H1 (cell line): Measurements from ENCODE around the gene GNAL. TPM values are rescaled to one million over a fixed set of nuclear protein-coding genes. Genes with fewer than 3 reads are reported as not detected.

Experiments
- CTCF ChIA-PET: fragments of 300-600 bp; sonication (Branson Sonifier 250); formaldehyde crosslinking; loops from one replicate; lab custom pipeline; 2021; ENCODE audit not compliant: partially characterized antibody; lab: Charles Lee
- POLR2A ChIA-PET: fragments of 300-600 bp; sonication (Branson Sonifier 250); formaldehyde crosslinking; loops from one replicate; lab custom pipeline; 2021; ENCODE audit warnings: inconsistent platforms; ENCODE audit not compliant: partially characterized antibody; lab: Charles Lee
- DNase-seq, 2 experiments: peaks; one replicate each; pipeline versions ENCODE4 v3.0.0 to v3.0.0-alpha.2; 2010 to 2022; ENCODE audit warnings: low spot score in 2 of 2, low read depth in 1 of 2, mixed read lengths in 1 of 2
- FAIRE-seq: peaks from 2 replicates; lab custom pipeline; 2011; peaks lifted over from hg19 to GRCh38; lab: Jason Lieb, UNC
- H2AFZ ChIP-seq: 2 replicates; pipeline ENCODE4 v1.8.1; 2012; ENCODE audit warnings: low read length, inconsistent platforms
- H2AK5ac ChIP-seq: 2 replicates; pipeline ENCODE4 v1.6.1; 2013; ENCODE audit warnings: low read depth, low read length
- H2BK120ac ChIP-seq: replicated peaks from 2 replicates; pipeline ENCODE3; 2013; ENCODE audit warnings: low read depth, low read length, inconsistent platforms
- H2BK12ac ChIP-seq: 2 replicates; pipeline ENCODE4 v1.6.1; 2013; ENCODE audit warnings: low read depth, low read length
- H2BK15ac ChIP-seq: 2 replicates; pipeline ENCODE4 v1.6.1; 2013; ENCODE audit warnings: low read length
- H2BK20ac ChIP-seq: 2 replicates; pipeline ENCODE4 v1.6.1; 2013; ENCODE audit warnings: low read length
- H2BK5ac ChIP-seq: 2 replicates; pipeline ENCODE4 v1.6.1; 2013; ENCODE audit warnings: low read depth, low read length
- H3K14ac ChIP-seq: 2 replicates; pipeline ENCODE4 v1.6.1; 2013; ENCODE audit warnings: inconsistent platforms; ENCODE audit not compliant: insufficient read length
- H3K18ac ChIP-seq: 2 replicates; pipeline ENCODE4 v1.6.1; 2013; ENCODE audit warnings: low read length; ENCODE audit errors: extremely low read depth
- H3K23ac ChIP-seq: 2 replicates; pipeline ENCODE4 v1.6.1; 2013; ENCODE audit warnings: inconsistent platforms; ENCODE audit not compliant: insufficient read length
- H3K23me2 ChIP-seq: 2 replicates; pipeline ENCODE4 v1.6.1; 2013; ENCODE audit warnings: low read depth, low read length
- H3K27ac ChIP-seq: 2 replicates; pipeline ENCODE4 v1.6.1; 2011; ENCODE audit warnings: low read depth, low read length, inconsistent platforms
- H3K27me3 ChIP-seq, 4 experiments: replicated peaks in 1 of 4; 1 replicate in 1 of 4; 2 replicates in 3 of 4; pipeline versions ENCODE4 v1.6.1 to v1.8.1; 2011 to 2013; ENCODE audit warnings: low read length in 3 of 4, mild to moderate bottlenecking in 3 of 4, inconsistent platforms in 2 of 4, mixed read lengths in 2 of 4, moderate library complexity in 1 of 4; ENCODE audit not compliant: control insufficient read depth in 3 of 4, insufficient read depth in 3 of 4; ENCODE audit errors: extremely low read depth in 1 of 4
- H3K36me3 ChIP-seq, 4 experiments: 2 replicates each; pipeline versions ENCODE4 v1.6.1 to v1.8.1; 2011 to 2013; ENCODE audit warnings: mild to moderate bottlenecking in 4 of 4, low read length in 3 of 4, moderate library complexity in 2 of 4, control low read depth in 1 of 4, inconsistent platforms in 1 of 4; ENCODE audit not compliant: insufficient read depth in 4 of 4, control insufficient read depth in 2 of 4
- H3K4ac ChIP-seq: replicated peaks from 2 replicates; pipeline ENCODE3; 2013; ENCODE audit warnings: low read length, low read depth, mixed read lengths, inconsistent platforms; ENCODE audit not compliant: insufficient read length
- H3K4me1 ChIP-seq, 4 experiments: replicated peaks in 1 of 4; 1 replicate in 1 of 4; 2 replicates in 3 of 4; pipeline versions ENCODE4 v1.6.1 to v1.8.1; 2011 to 2013; ENCODE audit warnings: low read length in 3 of 4, inconsistent platforms in 2 of 4, mixed read lengths in 1 of 4; ENCODE audit not compliant: insufficient read depth in 4 of 4, control insufficient read depth in 3 of 4
- H3K4me2 ChIP-seq, 2 experiments: 2 replicates each; pipeline versions ENCODE4 v1.6.1 to v1.8.1; 2011 to 2013; ENCODE audit warnings: low read depth in 2 of 2, low read length in 2 of 2, control low read depth in 1 of 2, inconsistent platforms in 1 of 2, mild to moderate bottlenecking in 1 of 2; ENCODE audit not compliant: insufficient read depth in 1 of 2
- H3K4me3 ChIP-seq, 4 experiments: fragments of 200-600, 300-600 bp in 1 of 4; sonication (generic), shearing (Covaris generic), sonication (Bioruptor Twin) in 1 of 4; 2 replicates each; pipeline versions ENCODE4 v1.5.1 to v1.8.1; 2011 to 2016; ENCODE audit warnings: low read length in 4 of 4, low read depth in 3 of 4, control low read depth in 2 of 4, inconsistent platforms in 2 of 4, mild to moderate bottlenecking in 2 of 4, mixed read lengths in 1 of 4, moderate library complexity in 1 of 4; ENCODE audit not compliant: insufficient read depth in 2 of 4; ENCODE audit errors: extremely low read depth in 1 of 4
- H3K56ac ChIP-seq: replicated peaks from 2 replicates; pipeline ENCODE3; 2013; ENCODE audit warnings: low read depth, mild to moderate bottlenecking, mixed read lengths, low read length, inconsistent platforms; ENCODE audit not compliant: insufficient read length
- H3K79me1 ChIP-seq: 2 replicates; pipeline ENCODE4 v1.6.1; 2013; ENCODE audit warnings: low read depth, low read length, control low read depth
- H3K79me2 ChIP-seq, 2 experiments: 2 replicates each; pipeline versions ENCODE4 v1.6.1 to v1.8.1; 2012 to 2013; ENCODE audit warnings: low read length in 2 of 2, mild to moderate bottlenecking in 2 of 2, inconsistent platforms in 1 of 2; ENCODE audit not compliant: insufficient read depth in 2 of 2, control insufficient read depth in 1 of 2
- H3K9ac ChIP-seq, 4 experiments: replicated peaks in 1 of 4; 1 replicate in 1 of 4; 2 replicates in 3 of 4; pipeline versions ENCODE4 v1.6.1 to v1.8.1; 2011 to 2013; ENCODE audit warnings: low read depth in 3 of 4, low read length in 3 of 4, control low read depth in 2 of 4, mild to moderate bottlenecking in 2 of 4, moderate library complexity in 2 of 4, inconsistent platforms in 1 of 4; ENCODE audit errors: extremely low read depth in 1 of 4
- H3K9me3 ChIP-seq, 2 experiments: 2 replicates each; pipeline versions ENCODE4 v1.6.1 to v1.8.1; 2012 to 2013; ENCODE audit warnings: mild to moderate bottlenecking in 2 of 2, moderate library complexity in 2 of 2, control low read depth in 1 of 2, inconsistent platforms in 1 of 2, low read depth in 1 of 2, low read length in 1 of 2, mixed read lengths in 1 of 2; ENCODE audit not compliant: insufficient read depth in 2 of 2
- H4K20me1 ChIP-seq, 2 experiments: replicated peaks in 1 of 2; 2 replicates each; pipeline versions ENCODE3 to v1.8.1; 2011 to 2013; ENCODE audit warnings: inconsistent platforms in 2 of 2, low read length in 2 of 2, mild to moderate bottlenecking in 1 of 2; ENCODE audit not compliant: insufficient read depth in 2 of 2, control insufficient read depth in 1 of 2
- H4K5ac ChIP-seq: 2 replicates; pipeline ENCODE4 v1.6.1; 2013; ENCODE audit warnings: low read length, low read depth, mixed read lengths, inconsistent platforms; ENCODE audit not compliant: insufficient read length
- H4K8ac ChIP-seq: 2 replicates; pipeline ENCODE4 v1.8.0; 2013; ENCODE audit warnings: mild to moderate bottlenecking, moderate library complexity, low read length, inconsistent platforms; ENCODE audit not compliant: insufficient read depth; ENCODE audit errors: extremely low read depth
- H4K91ac ChIP-seq: replicated peaks from 2 replicates; pipeline ENCODE3; 2013; ENCODE audit warnings: low read length, mixed read lengths, inconsistent platforms; ENCODE audit not compliant: insufficient read length
- WGBS, 2 experiments: shearing (Covaris generic) in 1 of 2; methylation state at CpG; one replicate each; pipeline versions ENCODE4 v1.1.6 to v1.1.7; 2013 to 2015; ENCODE audit warnings: low lambda C conversion rate in 2 of 2, mixed read lengths in 2 of 2, inconsistent platforms in 1 of 2, low coverage in 1 of 2, missing lambda C conversion rate in 1 of 2; ENCODE audit not compliant: insufficient replicate concordance in 2 of 2, insufficient coverage in 1 of 2, insufficient read length in 1 of 2; ENCODE audit errors: extremely low coverage in 1 of 2, missing lambda C conversion rate in 1 of 2; 5-methylcytosine and 5-hydroxymethylcytosine counted together
- polyA plus RNA-seq, 7 experiments: library from polyadenylated mRNA; depleted of rRNA in 3 of 7; stranded (reverse) in 5 of 7; unstranded in 2 of 7; fragments of >200 nt in 5 of 7; fragments of 200-250 nt in 2 of 7; gene quantifications; 1 replicate in 5 of 7; 2 replicates in 1 of 7; 4 replicates in 1 of 7; pipeline versions ENCODE4 v1.2.1 to v1.2.3, GENCODE V29; 2011 to 2013; ENCODE audit warnings: missing spikeins in 2 of 7, mixed read lengths in 2 of 7
- total RNA-seq: library from RNA; stranded (reverse); fragmentation: NEBNext Ultra II Directional; extraction: Animal tissue kit (Norgen Biotek cat#: 25700); gene quantifications from 2 replicates; pipeline ENCODE4 v1.2.1, GENCODE V29; 2021

Gene GNAL
- total and polyA plus RNA-seq, 2 of the 8 experiments (the other 6 are each of a cell fraction or from before 2014, with no cell fraction given) = 13.2 to 18.3 TPM

DNA sequence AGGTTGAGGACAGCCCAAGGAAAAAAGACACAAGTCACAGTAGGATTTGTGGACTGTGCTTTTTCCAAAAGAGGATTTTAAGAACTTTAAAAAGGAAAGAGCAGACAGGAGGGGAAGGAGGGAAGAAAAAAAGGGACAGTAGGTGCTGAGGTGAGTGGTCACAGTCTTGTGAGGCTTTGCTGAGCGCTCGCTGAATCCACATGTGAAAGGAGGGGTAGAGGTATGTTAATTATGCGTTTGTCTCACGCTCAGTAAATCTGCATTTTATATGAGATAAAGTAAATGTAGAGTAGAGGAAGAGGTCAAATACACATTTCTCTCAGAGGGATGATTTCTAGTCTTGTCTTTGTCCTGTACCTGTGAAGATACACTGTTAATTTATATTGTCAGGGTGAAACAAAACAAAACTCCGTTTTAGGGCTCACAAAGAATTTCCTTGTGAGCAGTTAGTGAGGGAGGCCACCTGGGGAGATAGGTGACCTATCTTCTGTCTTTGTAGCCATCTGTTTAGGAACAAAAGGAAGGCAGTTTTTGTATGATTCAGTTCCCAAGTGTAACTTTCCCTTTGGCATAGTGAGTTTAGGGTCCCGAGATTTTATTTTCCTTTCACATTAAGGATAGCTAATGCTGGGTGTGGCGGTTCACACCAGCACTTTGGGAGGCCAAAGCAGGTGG, 25.3 kb downstream of the GNAL start:
- H3K9ac ChIP-seq = no peak overlapping the region
- H3K4me3 ChIP-seq = peak overlapping the region in 1 of 4 experiments; percentile 29; a peak in 2 of 8 replicates
- H4K5ac ChIP-seq = no peak overlapping the region
- H3K4me2 ChIP-seq = peak overlapping the region; percentile 44 to 52; a peak in 3 of 4 replicates
- no peak overlapping the region for H2BK5ac ChIP-seq
- H3K23me2 ChIP-seq = no peaks in the 10 kb centered on the region
- WGBS, 2 experiments = 26% methylated on average over 7 of the region's 7 CpGs; no CpG with 5 or more reads in 1 of the 2 experiments
- H3K56ac ChIP-seq = no peak overlapping the region
- H3K18ac ChIP-seq = no peak overlapping the region
- H4K91ac ChIP-seq = no peak overlapping the region
- H3K4ac ChIP-seq = no peak overlapping the region
- H4K8ac ChIP-seq = no peak overlapping the region
- no peak overlapping the region for H2BK20ac ChIP-seq
- H2BK15ac ChIP-seq = no peak overlapping the region
- POLR2A ChIA-PET = no interaction called here
- CTCF ChIA-PET = interaction anchor here (1.0 to 1.8 kb wide), 3 partner anchors 14 to 59 kb away, joined by 3 to 7 read pairs (median 6); no protein-coding TSS in a partner anchor
- no peak overlapping the region for H2BK120ac ChIP-seq
- no peak for FAIRE-seq
- H3K79me1 ChIP-seq = no peaks in the 10 kb centered on the region
- H3K23ac ChIP-seq = no peak overlapping the region
- H3K36me3 ChIP-seq = no peaks in the 10 kb centered on the region; a peak in 1 of 8 replicates
- H2BK12ac ChIP-seq = no peak overlapping the region
- H3K27ac ChIP-seq = no peak overlapping the region
- peaks cover 0 to 13% (median 1%) of the 10 kb centered on the region in 4 experiments; a peak in 1 of 7 replicates for H3K4me1 ChIP-seq
- H4K20me1 ChIP-seq = no peaks in the 10 kb centered on the region
- 0 out of 2 replicates have a peak overlapping the region, but pooled peaks have one; percentile 2 for H2AFZ ChIP-seq
- no peaks in the 10 kb centered on the region for H3K79me2 ChIP-seq
- no peak overlapping the region for H2AK5ac ChIP-seq
- H3K14ac ChIP-seq = no peak overlapping the region
- H3K27me3 ChIP-seq = no peaks in the 10 kb centered on the region
- H3K9me3 ChIP-seq = peaks cover 0 to 8% of the 10 kb centered on the region in 2 experiments; a peak in 2 of 4 replicates
- DNase-seq = no peak
